ENCODE results near the gene CFAP91. TPM values are rescaled to one million over a fixed set of nuclear protein-coding genes. Genes with fewer than 3 reads are reported as not detected.

The CFAP91 gene
- total RNA-seq, 4 donors from 2014 or later: 11.4 to 23.7 (median 15.8) TPM

- no peak overlapping the region for H3K4me3 ChIP-seq
- no peaks in the 10 kb centered on the region for H3K27me3 ChIP-seq
- no peaks in the 10 kb centered on the region for H3K9me3 ChIP-seq
- no peak overlapping the region for H3K27ac ChIP-seq
- no peak for TF ChIP-seq CTCF (IDR thresholded peaks at IDR 0.05)
- no peak for TF ChIP-seq EP300 (IDR thresholded peaks at IDR 0.05)
- TF ChIP-seq POLR2A (IDR thresholded peaks at IDR 0.05): no peak
- no peaks in the 10 kb centered on the region for H3K4me1 ChIP-seq
- H3K36me3 ChIP-seq: peaks cover 0 to 67% (median 0%) of the 10 kb centered on the region in 3 donors
- 94 to 96% methylated on average over 10 of the region's 10 CpGs for WGBS, 2 donors
- no peak for DNase-seq (ENCODE audit: low spot score in 2 of 2)
Observed at GRCh38 chr3:119743921-119744320, 41.1 kb downstream of the CFAP91 start.

DNA sequence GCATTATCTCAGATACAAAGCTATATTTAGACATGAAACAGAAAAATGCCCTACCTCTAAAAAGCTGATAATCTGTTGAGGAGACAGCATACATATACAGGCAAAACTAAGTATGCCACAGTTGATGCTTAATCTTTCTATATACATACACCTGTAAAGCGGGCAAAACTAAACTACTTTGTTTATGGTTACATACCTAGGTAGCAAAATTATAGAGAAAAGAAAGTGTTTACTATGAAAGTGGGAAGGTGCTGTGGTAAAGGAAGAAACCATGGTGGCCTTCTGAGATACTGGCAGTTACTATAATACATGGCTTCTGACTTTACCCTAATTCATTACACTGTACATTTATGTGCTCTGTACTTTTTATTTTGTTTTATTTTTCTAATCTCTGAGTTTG is 43.1 kb downstream of the CFAP91 start:
- H3K9me3 ChIP-seq: no peaks in the 10 kb centered on the region
- no peak for TF ChIP-seq POLR2A (IDR thresholded peaks at IDR 0.05)
- TF ChIP-seq CTCF (IDR thresholded peaks at IDR 0.05): no peak
- TF ChIP-seq EP300 (IDR thresholded peaks at IDR 0.05): no peak
- no peak overlapping the region for H3K4me3 ChIP-seq
- H3K27ac ChIP-seq: no peak overlapping the region
- DNase-seq (ENCODE audit: low spot score in 2 of 2): no peak
- peaks cover 0 to 74% (median 0%) of the 10 kb centered on the region in 3 donors for H3K36me3 ChIP-seq
- H3K4me1 ChIP-seq: no peaks in the 10 kb centered on the region
- WGBS, 2 donors: 95 to 98% methylated on average over 1 of the region's 1 CpG
- no peaks in the 10 kb centered on the region for H3K27me3 ChIP-seq

DNA sequence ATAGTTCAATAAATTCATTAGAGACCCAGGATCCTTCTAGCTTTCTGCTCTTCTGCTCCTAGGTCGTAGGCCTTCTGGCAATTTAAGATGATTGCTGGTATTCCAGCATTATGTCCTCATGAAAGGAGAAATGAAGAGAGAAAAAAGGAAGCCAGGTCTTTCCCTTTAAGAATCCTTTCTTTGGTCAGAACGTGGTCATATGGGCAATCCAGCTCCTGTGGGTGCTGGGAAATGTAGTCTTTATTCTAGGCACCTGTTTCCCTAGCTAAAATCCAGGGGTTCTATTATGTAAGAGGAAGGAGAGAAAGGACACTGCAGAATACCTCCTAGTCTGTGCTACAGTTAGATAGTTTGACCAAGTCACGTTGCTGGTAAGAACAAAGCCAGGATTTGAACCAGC is 43.6 kb downstream of the CFAP91 start:
- Histone ChIP-seq H3K4me1 (no peaks in the 10 kb centered on the region), H3K4me3 (no peak overlapping the region), H3K9me3 (no peaks in the 10 kb centered on the region), H3K36me3 (peaks cover 0 to 79% (median 0%) of the 10 kb centered on the region in 3 donors), H3K27me3 (no peaks in the 10 kb centered on the region), H3K27ac (no peak overlapping the region)
- TF ChIP-seq CTCF (IDR thresholded peaks at IDR 0.05) (no peak), POLR2A (IDR thresholded peaks at IDR 0.05) (no peak), EP300 (IDR thresholded peaks at IDR 0.05) (no peak)
- 63 to 71% methylated on average over 3 of the region's 3 CpGs for WGBS, 2 donors
- no peak for DNase-seq (ENCODE audit: low spot score in 2 of 2)

DNA sequence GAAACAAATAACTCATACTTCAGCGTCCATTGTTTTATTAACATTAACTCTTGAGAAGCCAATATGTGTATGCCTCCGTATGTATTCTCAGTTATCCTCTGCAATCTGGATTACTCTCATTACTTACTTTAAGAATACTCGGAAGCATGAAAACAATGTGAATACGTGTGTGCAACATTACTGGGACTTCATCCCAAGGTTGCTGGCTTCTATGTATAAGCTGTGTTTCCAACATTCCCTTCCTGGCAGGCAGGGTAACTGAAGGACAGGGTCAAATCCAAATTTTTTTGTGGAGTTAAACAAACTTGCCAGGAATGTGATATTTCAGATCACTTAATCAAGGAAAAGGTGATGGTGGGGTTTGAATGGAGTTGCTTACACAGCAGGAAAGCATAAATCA is 44.5 kb downstream of the CFAP91 start:
- H3K27ac ChIP-seq: no peak overlapping the region
- peaks cover 0 to 81% (median 0%) of the 10 kb centered on the region in 3 donors for H3K36me3 ChIP-seq
- no peaks in the 10 kb centered on the region for H3K27me3 ChIP-seq
- no peak for DNase-seq (ENCODE audit: low spot score in 2 of 2)
- TF ChIP-seq EP300 (IDR thresholded peaks at IDR 0.05) (no peak), CTCF (IDR thresholded peaks at IDR 0.05) (no peak), POLR2A (IDR thresholded peaks at IDR 0.05) (no peak)
- no peaks in the 10 kb centered on the region for H3K9me3 ChIP-seq
- no peaks in the 10 kb centered on the region for H3K4me1 ChIP-seq
- H3K4me3 ChIP-seq: no peak overlapping the region
- 67 to 87% methylated on average over 4 of the region's 4 CpGs for WGBS, 2 donors

DNA sequence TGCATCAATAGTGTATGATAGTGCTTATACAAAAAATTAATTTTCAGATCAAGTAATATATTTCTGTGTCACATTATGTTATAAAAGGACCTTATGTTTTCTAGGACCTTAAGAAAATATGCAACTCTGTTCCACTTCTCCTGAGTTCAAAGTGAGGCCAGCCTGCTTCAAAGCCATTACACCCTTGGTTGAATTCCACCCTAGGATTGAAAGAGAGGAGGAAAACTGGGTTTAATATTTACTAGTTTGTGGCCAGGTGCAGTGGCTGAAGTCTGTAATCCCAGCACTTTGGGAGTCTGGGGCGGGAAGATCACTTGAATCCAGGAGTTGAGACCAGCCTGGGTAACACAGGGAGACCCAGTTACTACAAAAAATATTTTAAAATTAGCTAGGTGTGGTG is 46.2 kb downstream of the CFAP91 start:
- H3K4me3 ChIP-seq: no peak overlapping the region
- TF ChIP-seq EP300 (IDR thresholded peaks at IDR 0.05) (no peak), CTCF (IDR thresholded peaks at IDR 0.05) (no peak), POLR2A (IDR thresholded peaks at IDR 0.05) (no peak)
- peaks cover 0 to 9% (median 0%) of the 10 kb centered on the region in 4 donors for H3K9me3 ChIP-seq
- 100% methylated on average over 1 of the region's 1 CpG for WGBS, 2 donors
- DNase-seq (ENCODE audit: low spot score in 2 of 2): no peak
- no peak overlapping the region for H3K27ac ChIP-seq
- H3K36me3 ChIP-seq: peaks cover 0 to 93% (median 0%) of the 10 kb centered on the region in 3 donors
- H3K27me3 ChIP-seq: no peaks in the 10 kb centered on the region
- no peaks in the 10 kb centered on the region for H3K4me1 ChIP-seq

Measured in tibial nerve (tissue), 4 donors.